HepG2 (cell line): ENCODE data around the gene TMEM218. TPM values are rescaled to one million over a fixed set of nuclear protein-coding genes. Genes with fewer than 3 reads are reported as not detected.

Experiments
- AFF4 ChIP-seq: sonication (generic); formaldehyde crosslinking; IDR thresholded peaks from 2 replicates; pipeline ENCODE4 v1.4.0; 2020; ENCODE audit warnings: missing genetic modification reagents
- HMG20A ChIP-seq: IDR thresholded peaks from 2 replicates; pipeline ENCODE4 v1.6.1; 2016; ENCODE audit warnings: borderline replicate concordance
- HNRNPLL ChIP-seq: fragments of 200-400 bp; formaldehyde crosslinking; IDR thresholded peaks from 2 replicates; pipeline ENCODE4 v1.6.1; 2017; ENCODE audit warnings: mild to moderate bottlenecking, low read depth, low read length; ENCODE audit not compliant: poor library complexity, severe bottlenecking
- HOXA3 ChIP-seq: sonication (generic); formaldehyde crosslinking; IDR thresholded peaks from 2 replicates; pipeline ENCODE4 v1.5.0; 2020; ENCODE audit warnings: missing genetic modification reagents
- JUND ChIP-seq: sonication (generic); formaldehyde crosslinking; IDR thresholded peaks from 2 replicates; pipeline ENCODE4 v1.8.0; 2022; ENCODE audit warnings: mild to moderate bottlenecking, missing genetic modification reagents
- MIER3 ChIP-seq: IDR thresholded peaks from 2 replicates; pipeline ENCODE4 v1.6.1; 2016; ENCODE audit warnings: missing compliant biosample characterization, borderline replicate concordance
- NFE2L1 ChIP-seq: sonication (generic); formaldehyde crosslinking; IDR thresholded peaks from 2 replicates; pipeline ENCODE4 v1.4.0; 2020; ENCODE audit warnings: missing genetic modification reagents, mild to moderate bottlenecking, borderline replicate concordance
- SIN3A ChIP-seq: IDR thresholded peaks from 2 replicates; pipeline ENCODE4 v1.6.1; 2011; ENCODE audit warnings: low read depth, mild to moderate bottlenecking, control low read depth, low read length, borderline replicate concordance
- SMARCC2 ChIP-seq: fragments of 450-650 bp; IDR thresholded peaks from 2 replicates; pipeline ENCODE4 v1.6.1; 2017; ENCODE audit warnings: antibody characterized with exemption, mild to moderate bottlenecking
- SP2 ChIP-seq: sonication (generic); formaldehyde crosslinking; IDR thresholded peaks from 2 replicates; pipeline ENCODE4 v1.5.1; 2020; ENCODE audit warnings: mild to moderate bottlenecking, missing genetic modification reagents
- UBTF ChIP-seq: sonication (generic); formaldehyde crosslinking; IDR thresholded peaks from 2 replicates; pipeline ENCODE4 v1.4.0; 2020; ENCODE audit warnings: mild to moderate bottlenecking, missing genetic modification reagents
- ZHX2 ChIP-seq, 2 experiments: sonication (generic) in 1 of 2; formaldehyde crosslinking in 1 of 2; IDR thresholded peaks; 2 replicates each; pipeline versions ENCODE4 v1.6.1 to v1.9.0; 2014 to 2022; ENCODE audit warnings: antibody characterized with exemption in 1 of 2, borderline replicate concordance in 1 of 2, inconsistent platforms in 1 of 2, low read depth in 1 of 2, missing genetic modification reagents in 1 of 2
- ZMAT5 ChIP-seq: sonication (generic); formaldehyde crosslinking; IDR thresholded peaks from 2 replicates; pipeline ENCODE4 v1.5.0; 2020; ENCODE audit warnings: mild to moderate bottlenecking, low read depth, missing genetic modification reagents, borderline replicate concordance
- ZNF557 ChIP-seq: sonication (generic); formaldehyde crosslinking; IDR thresholded peaks from 2 replicates; pipeline ENCODE4 v1.4.0; 2020; ENCODE audit warnings: missing genetic modification reagents
- ZNF776 ChIP-seq: sonication (generic); formaldehyde crosslinking; IDR thresholded peaks from 2 replicates; pipeline ENCODE4 v1.4.0; 2020; ENCODE audit warnings: mild to moderate bottlenecking, missing genetic modification reagents
- ZNF782 ChIP-seq: sonication (generic); formaldehyde crosslinking; IDR thresholded peaks from 2 replicates; pipeline ENCODE4 v1.4.0; 2020; ENCODE audit warnings: missing genetic modification reagents, mild to moderate bottlenecking, borderline replicate concordance
- polyA plus RNA-seq, 8 experiments: library from polyadenylated mRNA; depleted of rRNA in 3 of 8; stranded (reverse) in 7 of 8; unstranded in 1 of 8; fragments of >200 nt; fragmentation: Illumina TruSeq in 4 of 8; extraction: Trizol in 4 of 8; gene quantifications; 2 replicates each; pipeline versions ENCODE4 v1.2.1 to v1.2.3, GENCODE V29; 2011 to 2016; ENCODE audit warnings: low read depth in 4 of 8, missing spikeins in 1 of 8, mixed read lengths in 1 of 8; ENCODE audit not compliant: insufficient read depth in 1 of 8
- total RNA-seq, 5 experiments: library from RNA; depleted of rRNA; stranded (reverse); fragments of >200 nt; fragmentation: Illumina TruSeq; extraction: Trizol; gene quantifications; 2 replicates each; pipeline ENCODE4 v1.2.3, GENCODE V29; 2016; ENCODE audit warnings: low read depth in 1 of 5

TMEM218 gene
- total and polyA plus RNA-seq, 2 of the 13 experiments (the other 11 are each of a cell fraction or from before 2014, with no cell fraction given), result 11.8 to 14.0 TPM

- TF ChIP-seq SP2 (CRISPR knock-in tag), result 0 out of 2 replicates have a peak, but pooled peaks have one; percentile 17
- TF ChIP-seq AFF4 (CRISPR knock-in tag), result no peak
- no peak for TF ChIP-seq JUND (CRISPR knock-in tag)
- TF ChIP-seq HOXA3, result peak; percentile 32; the same call in 1 of the 2 replicates
- peak; percentile 33; the same call in 1 of the 2 replicates for TF ChIP-seq UBTF
- no peak for TF ChIP-seq ZNF776 (CRISPR knock-in tag)
- 0 out of 2 replicates have a peak, but pooled peaks have one; percentile 11 for TF ChIP-seq HMG20A
- TF ChIP-seq MIER3 (CRISPR knock-in tag), result no peak
- TF ChIP-seq NFE2L1 (CRISPR knock-in tag), result no peak
- TF ChIP-seq ZHX2 (IDR thresholded peaks at IDR 0.05; ENCODE audit: low read depth), result no peak
- no peak for TF ChIP-seq ZHX2 (CRISPR knock-in tag; IDR thresholded peaks at IDR 0.05; ENCODE audit: borderline replicate concordance)
- TF ChIP-seq HNRNPLL, result no peak
- TF ChIP-seq ZMAT5 (CRISPR knock-in tag), result no peak
- TF ChIP-seq SIN3A, result no peak
- TF ChIP-seq ZNF557 (CRISPR knock-in tag), result no peak
- TF ChIP-seq ZNF782, result no peak
- no peak for TF ChIP-seq SMARCC2
These were observed 40.6 kb downstream of the TMEM218 start (continued) for GRCh38 chr11:125070699-125071254.
